Measurements from ENCODE around the gene KIAA0930.

Gene KIAA0930

GRCh38 chr22:45144916-45145315 lies 95.8 kb downstream of the KIAA0930 start:
- Histone ChIP-seq H2BK120ac (ENCODE audit: low read depth, low read length) (no peak overlapping the region), H3K27me3 (ENCODE audit: insufficient read depth, low read length, poor library complexity) (no peaks in the 10 kb centered on the region), H4K5ac (ENCODE audit: low read length) (no peak overlapping the region), H3K4me3 (ENCODE audit: low read length) (no peak overlapping the region), H3K4me2 (ENCODE audit: low read length) (no peak overlapping the region), H2BK5ac (ENCODE audit: low read length) (no peak overlapping the region), H3K9ac (ENCODE audit: low read length) (no peak overlapping the region), H3K4ac (ENCODE audit: low read depth, low read length) (no peak overlapping the region), H3K79me2 (ENCODE audit: control insufficient read depth, insufficient read depth, low read length) (no peaks in the 10 kb centered on the region), H4K8ac (ENCODE audit: low read depth, low read length) (no peak overlapping the region), H3K23ac (ENCODE audit: low read length) (no peak overlapping the region), H3K27ac (ENCODE audit: low read depth, low read length) (no peak overlapping the region), H3K18ac (ENCODE audit: low read length) (no peak overlapping the region), H3K36me3 (ENCODE audit: control insufficient read depth, insufficient read depth, low read length) (peaks cover 2% of the 10 kb centered on the region), H2AK5ac (ENCODE audit: low read length) (no peak overlapping the region), H3K79me1 (ENCODE audit: low read length) (no peaks in the 10 kb centered on the region), H2BK15ac (replicated peaks; ENCODE audit: low read depth) (no peak overlapping the region), H3K56ac (ENCODE audit: low read length) (no peak overlapping the region), H3K4me1 (ENCODE audit: control insufficient read depth, low read depth, low read length) (no peaks in the 10 kb centered on the region)
- DNase-seq, result no peak
- WGBS (ENCODE audit: extremely low coverage, insufficient coverage, low lambda C conversion rate), result no CpG with 5 or more reads among the region's 1 CpG

GRCh38 chr22:45142376-45142775 lies 98.3 kb downstream of the KIAA0930 start:
- Histone ChIP-seq H3K9ac (ENCODE audit: low read length) (no peak overlapping the region), H3K23ac (ENCODE audit: low read length) (no peak overlapping the region), H3K4ac (ENCODE audit: low read depth, low read length) (no peak overlapping the region), H3K79me2 (ENCODE audit: control insufficient read depth, insufficient read depth, low read length) (no peaks in the 10 kb centered on the region), H3K36me3 (ENCODE audit: control insufficient read depth, insufficient read depth, low read length) (peaks cover 2% of the 10 kb centered on the region), H3K79me1 (ENCODE audit: low read length) (no peaks in the 10 kb centered on the region), H2BK120ac (ENCODE audit: low read depth, low read length) (no peak overlapping the region), H3K4me1 (ENCODE audit: control insufficient read depth, low read depth, low read length) (no peaks in the 10 kb centered on the region), H2BK5ac (ENCODE audit: low read length) (no peak overlapping the region), H3K4me3 (ENCODE audit: low read length) (no peak overlapping the region), H3K56ac (ENCODE audit: low read length) (no peak overlapping the region), H3K27me3 (ENCODE audit: insufficient read depth, low read length, poor library complexity) (no peaks in the 10 kb centered on the region), H2BK15ac (replicated peaks; ENCODE audit: low read depth) (no peak overlapping the region), H3K4me2 (ENCODE audit: low read length) (no peak overlapping the region), H3K27ac (ENCODE audit: low read depth, low read length) (no peak overlapping the region), H2AK5ac (ENCODE audit: low read length) (no peak overlapping the region), H4K8ac (ENCODE audit: low read depth, low read length) (no peak overlapping the region), H4K5ac (ENCODE audit: low read length) (no peak overlapping the region), H3K18ac (ENCODE audit: low read length) (no peak overlapping the region)
- no peak for DNase-seq
- no CpG with 5 or more reads among the region's 15 CpGs for WGBS (ENCODE audit: extremely low coverage, insufficient coverage, low lambda C conversion rate)

Small RNA genes within 50 kb of the gene (small RNA-seq; reads per million reads assigned to genes)
- gene MIR1249 (ENCODE audit: insufficient read depth), result 2.7 reads per million, percentile 38 among the genes with 10 or more reads in this experiment

All from mesendoderm (in vitro differentiated cells).